Keratinocyte (primary cell): ENCODE data around the gene TMUB1. TPM values are rescaled to one million over a fixed set of nuclear protein-coding genes. Genes with fewer than 3 reads are reported as not detected.

ENCODE experiments used
- DNase-seq: peaks from one replicate; pipeline ENCODE4 v3.0.0-alpha.2; 2011; ENCODE audit warnings: low read depth, missing footprints, low spot score
- FAIRE-seq: peaks from 2 replicates; lab custom pipeline; 2011; peaks lifted over from hg19 to GRCh38; lab: Jason Lieb, UNC
- H2AFZ ChIP-seq: 2 replicates; pipeline ENCODE4 v1.6.0; 2012; ENCODE audit warnings: low read length, control low read depth, inconsistent platforms; ENCODE audit not compliant: control insufficient read depth
- H3K27ac ChIP-seq: 2 replicates; pipeline ENCODE4 v1.5.1; 2011; ENCODE audit warnings: low read length; ENCODE audit not compliant: control insufficient read depth, insufficient read depth
- H3K27me3 ChIP-seq: 3 replicates; pipeline ENCODE4 v1.6.0; 2011; ENCODE audit warnings: low read length; ENCODE audit not compliant: control insufficient read depth, insufficient read depth; ENCODE audit errors: extremely low read depth
- H3K36me3 ChIP-seq, 2 experiments: 2 replicates in 1 of 2; 3 replicates in 1 of 2; pipeline ENCODE4 v1.5.1; 2011; ENCODE audit warnings: low read length in 2 of 2, mild to moderate bottlenecking in 1 of 2; ENCODE audit not compliant: control insufficient read depth in 2 of 2, insufficient read depth in 2 of 2; ENCODE audit errors: extremely low read depth in 1 of 2
- H3K4me1 ChIP-seq: 3 replicates; pipeline ENCODE4 v1.5.1; 2011; ENCODE audit warnings: low read length; ENCODE audit not compliant: control insufficient read depth, insufficient read depth; ENCODE audit errors: extremely low read depth
- H3K4me2 ChIP-seq: 3 replicates; pipeline ENCODE4 v1.6.0; 2011; ENCODE audit warnings: low read depth, low read length; ENCODE audit not compliant: control insufficient read depth, insufficient read depth; ENCODE audit errors: extremely low read depth
- H3K4me3 ChIP-seq, 3 experiments: fragments of 200-600 bp in 1 of 3; sonication (generic) in 1 of 3; 2 replicates in 2 of 3; 3 replicates in 1 of 3; pipeline ENCODE4 v1.5.1; 2011 to 2016; ENCODE audit warnings: low read length in 3 of 3, mild to moderate bottlenecking in 3 of 3, control low read depth in 2 of 3, inconsistent platforms in 1 of 3, low read depth in 1 of 3, mixed read lengths in 1 of 3, mixed run types in 1 of 3, moderate library complexity in 1 of 3; ENCODE audit not compliant: control insufficient read depth in 2 of 3, insufficient read depth in 2 of 3; ENCODE audit errors: extremely low read depth in 1 of 3
- H3K79me2 ChIP-seq: 2 replicates; pipeline ENCODE4 v1.6.0; 2012; ENCODE audit warnings: low read length; ENCODE audit not compliant: control insufficient read depth, insufficient read depth
- H3K9ac ChIP-seq: 3 replicates; pipeline ENCODE4 v1.6.0; 2011; ENCODE audit warnings: low read length; ENCODE audit not compliant: control insufficient read depth, insufficient read depth; ENCODE audit errors: extremely low read depth
- H3K9me1 ChIP-seq: 3 replicates; pipeline ENCODE4 v1.6.0; 2011; ENCODE audit warnings: low read length; ENCODE audit not compliant: control insufficient read depth, insufficient read depth; ENCODE audit errors: extremely low read depth
- H3K9me3 ChIP-seq: 2 replicates; pipeline ENCODE4 v1.5.1; 2012; ENCODE audit warnings: low read depth, low read length; ENCODE audit not compliant: control insufficient read depth
- H4K20me1 ChIP-seq: 3 replicates; pipeline ENCODE4 v1.6.0; 2011; ENCODE audit warnings: low read length; ENCODE audit not compliant: control insufficient read depth, insufficient read depth; ENCODE audit errors: extremely low read depth
- EZH2 ChIP-seq: IDR thresholded peaks from one replicate; pipeline ENCODE4 v1.6.1; 2012; ENCODE audit warnings: inconsistent platforms, mild to moderate bottlenecking, low read length, moderate library complexity
- dilution Hi-C: fragments of 300-500 bp; cut with MboI; formaldehyde crosslinking; loops from one replicate; pipeline ENCODE4 v1.7.0; 2020; ENCODE audit warnings: low sequenced_read_pairs; ENCODE audit not compliant: extremely low pct_ligation_motif_present
- polyA plus RNA-seq, 5 experiments: library from polyadenylated mRNA; depleted of rRNA in 3 of 5; stranded (reverse) in 3 of 5; stranded (forward) in 1 of 5; unstranded in 1 of 5; fragments of >200 nt; gene quantifications; 1 replicate in 1 of 5; 2 replicates in 3 of 5; 3 replicates in 1 of 5; pipeline versions ENCODE4 v1.2.1 to v1.2.3, GENCODE V29; 2011 to 2012; ENCODE audit warnings: missing spikeins in 2 of 5, low read depth in 1 of 5, low replicate concordance in 1 of 5
- TF ChIP-seq, protein P1 (sequence below), 3 experiments: IDR thresholded peaks in 1 of 3; conservative IDR thresholded peaks in 1 of 3; optimal IDR thresholded peaks in 1 of 3; 2 replicates in 2 of 3; 3 replicates in 1 of 3; pipeline versions ENCODE3 to v1.5.1; 2011; ENCODE audit warnings: low read length in 3 of 3, mild to moderate bottlenecking in 3 of 3, moderate library complexity in 2 of 3, control low read depth in 1 of 3, inconsistent platforms in 1 of 3; ENCODE audit not compliant: insufficient read depth in 2 of 3; ENCODE audit errors: extremely low read depth in 1 of 3

Gene TMUB1
- polyA plus RNA-seq, 1 donor (not counting 4 experiments of a cell fraction or from before 2014, with no cell fraction given) = 12.2 TPM

DNA sequence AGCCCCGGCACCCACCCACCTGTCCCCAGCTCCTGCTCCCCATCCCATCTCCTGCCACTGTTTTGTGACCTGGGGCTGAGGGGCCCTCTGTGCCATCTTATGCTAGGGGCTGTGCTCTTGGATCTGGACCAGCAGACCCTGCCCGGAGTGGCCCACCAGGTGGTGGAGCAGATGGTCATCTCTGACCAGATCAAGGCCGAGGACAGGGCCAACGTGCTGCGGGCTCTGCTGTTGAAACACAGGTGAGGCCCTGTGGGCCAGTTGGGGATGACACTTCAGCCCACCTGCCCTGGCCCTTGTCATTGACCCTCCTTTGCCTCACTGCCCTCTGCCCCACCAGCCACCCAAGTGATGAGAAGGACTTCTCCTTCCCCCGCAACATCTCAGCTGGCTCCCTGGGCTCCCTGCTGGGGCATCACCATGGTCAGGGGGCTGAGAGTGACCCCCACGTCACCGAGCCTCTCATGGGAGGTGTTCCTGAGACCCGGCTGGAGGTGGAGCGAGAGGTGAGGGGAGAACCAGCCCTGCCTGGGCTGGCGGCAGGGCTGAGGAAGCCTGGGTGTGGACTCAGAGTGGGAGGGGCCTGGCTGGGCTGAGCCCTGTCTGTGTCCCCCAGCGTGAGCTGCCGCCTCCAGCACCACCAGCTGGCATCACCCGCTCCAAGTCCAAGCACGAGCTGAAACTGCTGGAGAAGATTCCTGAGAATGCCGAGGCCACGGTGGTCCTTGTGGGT lies 13.3 kb downstream of the TMUB1 start:
- H3K4me1 ChIP-seq = no peaks in the 10 kb centered on the region
- H3K79me2 ChIP-seq = peaks cover 4% of the 10 kb centered on the region
- no peak overlapping the region for H2AFZ ChIP-seq
- H4K20me1 ChIP-seq = peaks cover 5% of the 10 kb centered on the region
- dilution Hi-C loops = no loop called here
- H3K27me3 ChIP-seq = no peaks in the 10 kb centered on the region
- no peak overlapping the region for H3K9ac ChIP-seq
- H3K4me2 ChIP-seq = no peak overlapping the region
- H3K27ac ChIP-seq = no peak overlapping the region
- DNase-seq (no peak), FAIRE-seq (no peak)
- no peaks in the 10 kb centered on the region for H3K9me1 ChIP-seq
- no peak for TF ChIP-seq EZH2
- TF ChIP-seq, protein P1, sequence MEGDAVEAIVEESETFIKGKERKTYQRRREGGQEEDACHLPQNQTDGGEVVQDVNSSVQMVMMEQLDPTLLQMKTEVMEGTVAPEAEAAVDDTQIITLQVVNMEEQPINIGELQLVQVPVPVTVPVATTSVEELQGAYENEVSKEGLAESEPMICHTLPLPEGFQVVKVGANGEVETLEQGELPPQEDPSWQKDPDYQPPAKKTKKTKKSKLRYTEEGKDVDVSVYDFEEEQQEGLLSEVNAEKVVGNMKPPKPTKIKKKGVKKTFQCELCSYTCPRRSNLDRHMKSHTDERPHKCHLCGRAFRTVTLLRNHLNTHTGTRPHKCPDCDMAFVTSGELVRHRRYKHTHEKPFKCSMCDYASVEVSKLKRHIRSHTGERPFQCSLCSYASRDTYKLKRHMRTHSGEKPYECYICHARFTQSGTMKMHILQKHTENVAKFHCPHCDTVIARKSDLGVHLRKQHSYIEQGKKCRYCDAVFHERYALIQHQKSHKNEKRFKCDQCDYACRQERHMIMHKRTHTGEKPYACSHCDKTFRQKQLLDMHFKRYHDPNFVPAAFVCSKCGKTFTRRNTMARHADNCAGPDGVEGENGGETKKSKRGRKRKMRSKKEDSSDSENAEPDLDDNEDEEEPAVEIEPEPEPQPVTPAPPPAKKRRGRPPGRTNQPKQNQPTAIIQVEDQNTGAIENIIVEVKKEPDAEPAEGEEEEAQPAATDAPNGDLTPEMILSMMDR (optimal IDR thresholded peaks at IDR 0.05 in 1 of 3, IDR thresholded peaks at IDR 0.05 in 1 of 3, conservative IDR thresholded peaks at IDR 0.05 in 1 of 3; ENCODE audit: extremely low read depth in 1 of 3, insufficient read depth in 2 of 3, low read length in 3 of 3) = no peak
- H3K9me3 ChIP-seq = no peaks in the 10 kb centered on the region
- peaks cover 34 to 45% of the 10 kb centered on the region in 2 experiments for H3K36me3 ChIP-seq
- H3K4me3 ChIP-seq = no peak overlapping the region

DNA sequence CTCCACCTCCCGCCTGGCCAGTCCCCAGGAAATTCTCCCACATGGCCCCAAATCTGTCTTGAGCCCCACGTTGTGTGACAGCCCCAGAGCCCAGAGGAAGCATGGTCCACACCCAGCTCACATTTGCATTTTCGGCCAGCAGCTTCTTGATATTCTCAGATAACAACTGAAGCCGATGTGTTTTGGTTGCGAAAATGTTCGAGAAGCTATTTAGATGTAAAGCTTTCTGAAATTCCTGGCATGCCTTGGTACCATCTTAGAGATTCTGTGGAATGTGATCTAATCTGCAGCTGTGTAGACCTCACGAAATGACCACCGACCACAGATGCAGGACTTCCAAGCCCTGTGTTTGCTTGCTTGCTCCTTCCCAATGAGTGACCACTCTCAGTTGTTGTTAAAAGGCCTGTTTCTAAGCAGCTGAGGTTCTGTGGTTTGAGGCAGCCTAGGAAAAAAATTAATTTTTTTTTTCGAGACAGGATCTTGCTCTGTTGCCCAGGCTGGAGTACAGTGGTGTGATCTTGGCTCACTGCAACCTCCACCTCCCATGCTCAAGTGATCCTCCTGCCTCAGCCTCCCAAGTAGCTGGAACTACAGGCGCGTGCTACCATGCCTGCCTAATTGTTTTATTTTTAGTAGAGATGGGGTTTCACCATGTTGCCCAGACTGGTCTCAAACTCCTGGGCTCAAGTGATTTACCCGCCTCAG lies 15.1 kb downstream of the TMUB1 start:
- Histone ChIP-seq H3K27ac (no peak overlapping the region), H3K79me2 (peaks cover 6% of the 10 kb centered on the region), H3K9me1 (no peaks in the 10 kb centered on the region), H3K4me3 (no peak overlapping the region), H3K9me3 (no peaks in the 10 kb centered on the region), H3K27me3 (no peaks in the 10 kb centered on the region), H4K20me1 (peaks cover 3% of the 10 kb centered on the region), H3K4me2 (no peak overlapping the region), H3K36me3 (peaks cover 36 to 37% of the 10 kb centered on the region in 2 experiments), H2AFZ (no peak overlapping the region), H3K4me1 (peaks cover 3% of the 10 kb centered on the region), H3K9ac (no peak overlapping the region)
- DNase-seq (no peak), FAIRE-seq (no peak)
- TF ChIP-seq, protein P1 (optimal IDR thresholded peaks at IDR 0.05 in 1 of 3, IDR thresholded peaks at IDR 0.05 in 1 of 3, conservative IDR thresholded peaks at IDR 0.05 in 1 of 3; ENCODE audit: extremely low read depth in 1 of 3, insufficient read depth in 2 of 3, low read length in 3 of 3) = no peak
- no peak for TF ChIP-seq EZH2
- dilution Hi-C loops = no loop called here
